ENCODE results near the gene DCTN2.

DCTN2 gene

DNA sequence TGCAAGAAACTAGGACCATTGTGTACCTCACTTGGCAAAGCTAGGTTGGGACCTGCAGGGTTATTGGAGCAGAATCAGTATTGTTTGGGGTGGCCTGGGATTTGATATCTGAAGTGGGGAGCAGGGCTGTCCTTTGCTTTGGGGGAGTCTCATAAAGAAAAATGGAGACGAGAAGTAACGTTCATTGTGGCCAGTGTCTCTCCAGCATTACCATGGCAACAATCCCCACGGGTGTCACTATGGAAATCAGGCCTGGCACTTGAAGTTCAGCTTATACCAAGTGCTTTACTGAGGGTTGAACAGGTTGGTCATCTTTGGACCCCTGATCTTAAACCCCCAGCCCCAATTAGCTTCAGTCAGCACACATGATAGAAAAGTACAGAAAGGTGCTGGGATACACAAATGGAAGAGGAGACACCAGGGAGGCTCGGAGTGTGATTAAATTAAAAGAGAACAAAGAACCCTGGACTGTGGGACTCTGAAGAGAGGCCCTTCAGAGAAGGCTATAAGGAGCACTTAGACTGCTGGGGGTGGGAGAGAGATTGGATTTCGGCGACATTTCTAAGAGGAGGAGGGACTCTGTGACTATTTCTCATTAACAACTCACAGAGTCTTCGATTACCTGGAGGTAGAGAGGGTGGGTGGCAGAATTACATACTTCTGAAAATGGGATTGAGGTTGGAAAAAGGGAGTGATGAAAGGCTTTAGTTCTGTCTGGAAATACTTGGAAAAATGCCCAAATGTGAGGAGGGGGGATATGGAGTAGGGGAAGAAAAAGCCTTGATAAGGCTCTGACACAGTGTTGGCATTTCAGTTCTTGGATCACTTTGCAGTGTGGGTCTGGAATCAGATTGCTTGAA lies 6.6 kb upstream of the DCTN2 start:
- H3K27ac ChIP-seq (ENCODE audit: low read length) = no peak overlapping the region
- peaks cover 5% of the 10 kb centered on the region; the same call in 1 of the 2 replicates for H3K36me3 ChIP-seq (ENCODE audit: insufficient read depth, low read depth, low read length)
- peaks cover 18% of the 10 kb centered on the region for H3K4me1 ChIP-seq (ENCODE audit: insufficient read depth, low read length)
- no peak overlapping the region; the same call in 1 of the 2 replicates for H3K9ac ChIP-seq (ENCODE audit: low read depth, low read length)
- no peaks in the 10 kb centered on the region for H3K9me3 ChIP-seq (ENCODE audit: insufficient read depth, low read depth, low read length)
- peaks cover 18% of the 10 kb centered on the region for H3K27me3 ChIP-seq (ENCODE audit: insufficient read depth, low read length)
- no peak overlapping the region for H3K4me3 ChIP-seq (ENCODE audit: low read length)

DNA sequence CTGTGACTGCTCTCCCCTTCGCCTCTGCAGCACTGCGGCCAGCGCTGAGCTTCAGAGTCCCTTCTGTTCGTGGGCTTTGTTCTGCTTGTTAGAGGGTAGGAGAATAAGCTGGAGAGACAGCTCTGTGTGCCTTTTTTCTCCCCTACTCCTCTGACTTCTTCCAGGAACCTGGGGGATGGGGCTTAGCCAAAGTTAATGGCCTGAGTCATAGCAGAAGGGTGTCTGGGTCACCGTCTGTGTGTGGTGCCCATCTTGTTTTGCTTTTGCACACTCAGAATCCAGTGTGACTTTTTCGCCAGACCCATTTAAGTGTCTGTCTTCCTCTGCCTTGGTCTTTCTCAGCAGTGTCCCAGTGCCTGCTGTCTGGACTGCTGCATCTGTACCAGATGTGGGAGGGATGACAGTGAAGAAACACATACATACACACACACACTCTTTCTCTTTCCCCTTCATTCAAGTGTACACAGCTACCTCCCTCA lies 5.9 kb upstream of the DCTN2 start:
- H3K9me3 ChIP-seq (ENCODE audit: insufficient read depth, low read depth, low read length) = no peaks in the 10 kb centered on the region
- H3K4me3 ChIP-seq (ENCODE audit: low read length) = no peak overlapping the region
- peaks cover 18% of the 10 kb centered on the region for H3K4me1 ChIP-seq (ENCODE audit: insufficient read depth, low read length)

DNA sequence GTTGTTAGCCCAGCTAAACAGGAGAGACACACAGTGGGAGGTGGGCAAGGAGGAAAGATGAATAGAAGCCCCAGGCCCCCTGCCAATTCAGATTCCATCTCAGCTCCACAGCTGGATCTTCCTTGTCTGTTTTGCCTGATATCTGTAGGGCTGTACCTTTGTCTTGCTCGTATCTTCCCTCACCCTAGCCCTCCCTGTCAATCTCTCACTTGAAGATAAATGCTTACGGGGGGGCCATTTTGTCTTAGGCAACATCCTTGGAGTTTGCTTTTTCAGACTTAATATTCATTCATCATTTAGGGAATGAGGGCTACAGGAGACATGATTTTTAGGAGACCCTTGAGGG lies 5.3 kb upstream of the DCTN2 start:
- H3K27ac ChIP-seq (ENCODE audit: low read length) = no peak overlapping the region
- peaks cover 5% of the 10 kb centered on the region; the same call in 1 of the 2 replicates for H3K36me3 ChIP-seq (ENCODE audit: insufficient read depth, low read depth, low read length)
- H3K9ac ChIP-seq (ENCODE audit: low read depth, low read length) = peak overlapping the region; percentile 15; the same call in 1 of the 2 replicates
- H3K9me3 ChIP-seq (ENCODE audit: insufficient read depth, low read depth, low read length) = no peaks in the 10 kb centered on the region
- H3K4me3 ChIP-seq (ENCODE audit: low read length) = peak overlapping the region; percentile 11; the same call in 1 of the 2 replicates
- H3K27me3 ChIP-seq (ENCODE audit: insufficient read depth, low read length) = peaks cover 31% of the 10 kb centered on the region
- H3K4me1 ChIP-seq (ENCODE audit: insufficient read depth, low read length) = peaks cover 18% of the 10 kb centered on the region

More for the DNA sequence above, 5.9 kb upstream of the DCTN2 start:
- Histone ChIP-seq H3K36me3 (ENCODE audit: insufficient read depth, low read depth, low read length) (peaks cover 5% of the 10 kb centered on the region; the same call in 1 of the 2 replicates), H3K9ac (ENCODE audit: low read depth, low read length) (peak overlapping the region; percentile 28; the same call in 1 of the 2 replicates), H3K27ac (ENCODE audit: low read length) (no peak overlapping the region), H3K27me3 (ENCODE audit: insufficient read depth, low read length) (peaks cover 25% of the 10 kb centered on the region)

DNA sequence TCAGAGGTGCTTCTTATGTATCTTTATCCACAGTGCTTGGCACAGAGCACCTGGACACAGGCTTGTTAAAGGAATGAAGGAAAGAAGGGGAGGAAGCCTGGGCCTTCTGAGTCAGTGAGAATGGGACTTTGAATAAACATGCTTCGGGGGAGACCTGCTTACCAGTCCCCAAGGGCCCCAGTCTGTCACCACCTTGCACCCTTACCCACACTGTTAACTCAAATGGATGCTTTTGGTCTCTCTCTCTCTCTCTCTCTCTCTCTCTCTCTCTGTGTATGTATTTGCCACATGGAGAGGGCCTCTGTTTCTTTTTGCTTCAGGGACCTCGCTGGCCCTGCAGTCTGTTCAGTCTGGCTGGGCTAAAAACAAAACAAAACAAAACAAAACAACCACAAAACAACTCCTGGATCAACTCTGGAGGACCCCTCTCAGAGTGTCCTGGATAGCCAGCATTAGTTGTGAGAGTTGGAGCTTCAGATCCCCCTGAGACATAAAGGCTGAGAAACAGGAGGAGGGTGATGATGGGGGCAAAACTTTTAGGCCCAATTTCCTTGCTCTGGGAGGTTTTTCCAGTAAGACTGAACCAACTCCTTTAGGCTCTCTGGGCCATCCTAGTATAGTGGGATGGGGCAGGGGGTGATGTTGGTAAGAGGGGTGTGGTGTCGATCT lies 4.8 kb upstream of the DCTN2 start:
- peaks cover 31% of the 10 kb centered on the region for H3K27me3 ChIP-seq (ENCODE audit: insufficient read depth, low read length)
- peaks cover 18% of the 10 kb centered on the region for H3K4me1 ChIP-seq (ENCODE audit: insufficient read depth, low read length)
- H3K36me3 ChIP-seq (ENCODE audit: insufficient read depth, low read depth, low read length) = peaks cover 5% of the 10 kb centered on the region; the same call in 1 of the 2 replicates
- no peak overlapping the region for H3K27ac ChIP-seq (ENCODE audit: low read length)
- H3K9ac ChIP-seq (ENCODE audit: low read depth, low read length) = no peak overlapping the region; the same call in 1 of the 2 replicates
- no peaks in the 10 kb centered on the region for H3K9me3 ChIP-seq (ENCODE audit: insufficient read depth, low read depth, low read length)
- H3K4me3 ChIP-seq (ENCODE audit: low read length) = peak overlapping the region; percentile 20; the same call in 1 of the 2 replicates

DNA sequence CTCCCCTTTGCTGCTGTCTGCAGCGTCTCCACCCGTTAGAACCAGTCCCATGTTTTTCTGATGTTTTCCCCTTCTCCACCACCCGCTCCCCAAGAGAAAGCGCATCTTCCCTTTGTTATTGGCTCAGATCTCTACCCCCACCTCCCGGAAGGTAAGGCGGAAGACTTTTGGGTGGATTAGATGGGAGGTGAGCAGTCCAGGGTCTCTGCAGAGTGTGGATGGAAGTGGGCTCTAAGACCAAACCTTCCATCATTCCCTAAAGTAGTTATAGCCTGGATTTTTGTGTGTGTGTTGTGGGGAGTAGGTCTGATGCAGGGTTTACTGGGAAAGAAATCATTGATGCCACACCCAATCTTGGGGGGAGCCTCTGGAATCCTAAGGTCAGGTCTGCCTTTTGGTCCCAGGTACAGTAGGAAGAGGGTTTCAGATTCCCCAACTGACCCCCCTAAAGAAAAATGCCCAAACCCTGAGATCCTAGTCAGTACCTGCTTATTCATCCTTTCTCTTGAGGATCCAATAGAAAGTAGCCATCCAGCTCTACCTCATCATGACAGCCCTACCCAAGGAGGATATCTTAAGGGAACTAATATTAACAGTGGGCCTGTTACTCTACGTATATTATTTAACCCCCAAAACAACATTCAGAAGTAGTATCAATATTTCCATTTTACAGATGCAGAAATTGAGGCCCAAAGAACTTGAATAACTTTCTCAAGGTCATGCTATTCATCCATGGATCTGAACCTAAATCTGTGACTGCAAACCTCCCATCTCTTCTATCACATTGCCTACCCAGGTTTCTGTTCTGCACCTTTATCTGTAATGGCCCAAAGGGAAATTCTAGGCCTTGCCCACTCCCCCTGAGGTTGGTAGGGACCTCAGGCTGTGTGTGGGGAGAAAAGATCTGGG lies 3.9 kb upstream of the DCTN2 start:
- H3K27ac ChIP-seq (ENCODE audit: low read length) = no peak overlapping the region
- H3K9ac ChIP-seq (ENCODE audit: low read depth, low read length) = peak overlapping the region; percentile 82; the same call in 1 of the 2 replicates
- H3K36me3 ChIP-seq (ENCODE audit: insufficient read depth, low read depth, low read length) = peaks cover 5% of the 10 kb centered on the region; the same call in 1 of the 2 replicates
- H3K27me3 ChIP-seq (ENCODE audit: insufficient read depth, low read length) = peaks cover 31% of the 10 kb centered on the region
- H3K4me1 ChIP-seq (ENCODE audit: insufficient read depth, low read length) = peaks cover 23% of the 10 kb centered on the region
- H3K9me3 ChIP-seq (ENCODE audit: insufficient read depth, low read depth, low read length) = no peaks in the 10 kb centered on the region
- H3K4me3 ChIP-seq (ENCODE audit: low read length) = peak overlapping the region; percentile 95

DNA sequence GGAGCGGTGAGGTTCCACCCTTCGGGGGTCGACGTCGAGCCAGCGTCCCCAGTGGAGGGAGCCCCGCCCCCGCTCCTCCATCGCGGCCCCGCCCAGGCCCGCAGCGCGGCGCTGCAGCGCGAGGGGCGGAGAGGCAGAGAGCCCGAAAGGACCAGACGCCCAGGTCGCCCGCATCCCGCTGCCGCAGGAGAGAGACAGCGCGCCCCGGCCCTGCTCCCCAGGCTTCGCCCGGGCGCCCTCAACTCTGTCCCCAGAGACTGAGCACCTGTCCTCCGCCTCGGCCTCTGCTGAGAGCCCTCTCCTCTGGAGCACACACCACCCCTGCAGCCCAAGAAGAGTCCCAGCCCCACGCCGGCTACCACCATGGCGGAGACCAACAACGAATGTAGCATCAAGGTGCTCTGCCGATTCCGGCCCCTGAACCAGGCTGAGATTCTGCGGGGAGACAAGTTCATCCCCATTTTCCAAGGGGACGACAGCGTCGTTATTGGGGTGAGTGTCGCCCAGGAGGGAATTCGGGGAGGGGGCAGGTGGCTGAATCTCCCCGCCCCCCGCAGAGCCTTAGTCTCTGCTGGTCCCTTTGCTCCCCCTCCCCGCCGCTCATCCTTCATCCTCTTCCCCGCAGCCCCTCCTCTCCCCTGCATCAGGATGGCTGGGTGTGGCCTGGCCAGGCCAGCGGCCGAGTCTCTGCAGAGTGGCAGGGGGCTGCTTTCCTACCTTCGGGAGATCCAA lies 3.1 kb upstream of the DCTN2 start, which contains the start of gene KIF5A:
TSS of gene KIF5A (plus strand) at position 136 of the 732 bp plus-strand sequence. CDS start at position 364, 228 bp downstream.
- Histone ChIP-seq H3K9ac (ENCODE audit: low read depth, low read length) (peak within 1 kb of the TSS; percentile 82; the same call in 1 of the 2 replicates), H3K27ac (ENCODE audit: low read length) (no peak within 1 kb of the TSS), H3K9me3 (ENCODE audit: insufficient read depth, low read depth, low read length) (no peaks in the 10 kb centered on the region), H3K36me3 (ENCODE audit: insufficient read depth, low read depth, low read length) (peaks cover 13% of the 10 kb centered on the region; the same call in 1 of the 2 replicates), H3K4me1 (ENCODE audit: insufficient read depth, low read length) (peaks cover 27% of the 10 kb centered on the region), H3K27me3 (ENCODE audit: insufficient read depth, low read length) (peaks cover 31% of the 10 kb centered on the region), H3K4me3 (ENCODE audit: low read length) (peak within 1 kb of the TSS; percentile 95)

DNA sequence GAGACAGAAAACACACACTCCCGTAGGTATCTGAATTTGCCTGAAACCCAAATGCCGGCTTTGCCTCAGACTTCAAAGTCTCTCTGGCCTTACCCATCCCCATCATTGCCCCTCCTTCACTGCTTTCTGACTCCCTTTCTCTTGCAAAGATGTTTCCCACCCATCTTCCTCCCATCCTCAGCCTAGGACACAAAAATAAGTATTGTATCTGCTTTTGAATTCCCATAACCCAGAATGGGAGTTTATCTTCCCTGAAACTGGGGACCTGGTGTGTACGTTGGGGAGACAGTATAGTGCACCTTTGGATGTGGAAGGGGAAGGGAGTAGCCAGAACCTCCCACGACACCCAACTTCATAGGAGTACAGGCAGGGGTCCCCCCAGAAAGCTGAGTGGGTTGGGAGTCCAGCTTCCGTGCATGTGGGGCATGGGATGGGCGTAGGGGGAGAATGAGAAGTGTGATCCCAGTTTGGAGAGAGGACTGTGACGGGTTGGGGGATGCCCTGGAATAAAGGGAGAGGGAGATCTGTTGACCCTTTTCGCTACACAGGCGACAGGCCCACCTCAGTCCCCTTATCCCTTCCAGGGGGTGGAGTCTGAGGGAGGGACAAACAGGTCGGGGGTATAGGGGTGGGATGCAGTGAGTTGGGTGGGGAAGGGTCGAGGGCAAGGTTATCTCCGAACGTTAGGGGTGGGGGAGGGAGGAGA lies 2.4 kb upstream of the DCTN2 start:
- peak overlapping the region; percentile 67; the same call in 1 of the 2 replicates for H3K9ac ChIP-seq (ENCODE audit: low read depth, low read length)
- no peaks in the 10 kb centered on the region for H3K9me3 ChIP-seq (ENCODE audit: insufficient read depth, low read depth, low read length)
- H3K4me1 ChIP-seq (ENCODE audit: insufficient read depth, low read length) = peaks cover 27% of the 10 kb centered on the region
- no peak overlapping the region for H3K27ac ChIP-seq (ENCODE audit: low read length)
- H3K27me3 ChIP-seq (ENCODE audit: insufficient read depth, low read length) = peaks cover 31% of the 10 kb centered on the region
- peaks cover 15% of the 10 kb centered on the region; the same call in 1 of the 2 replicates for H3K36me3 ChIP-seq (ENCODE audit: insufficient read depth, low read depth, low read length)
- H3K4me3 ChIP-seq (ENCODE audit: low read length) = peak overlapping the region; percentile 95

DNA sequence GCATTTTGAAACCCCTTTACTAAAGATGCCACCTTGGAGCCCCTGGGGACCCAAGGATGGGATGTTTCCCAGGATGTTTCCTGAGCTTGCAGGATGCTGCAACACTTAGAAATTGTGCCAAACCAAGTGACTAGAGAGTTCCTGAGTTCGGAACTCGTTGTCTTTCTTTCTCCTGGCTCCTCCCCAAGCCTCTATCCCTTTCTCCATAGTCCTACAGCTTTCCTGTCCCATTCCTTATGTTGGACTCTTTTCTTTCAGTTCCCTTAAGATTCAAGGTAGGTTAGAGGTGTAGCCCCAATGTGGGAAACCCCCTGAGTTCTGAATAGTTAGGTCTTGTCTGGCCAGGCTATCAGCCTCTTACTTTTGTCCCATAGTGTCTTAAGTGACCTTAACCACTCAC lies 1.5 kb upstream of the DCTN2 start:
- Histone ChIP-seq H3K4me1 (ENCODE audit: insufficient read depth, low read length) (peaks cover 27% of the 10 kb centered on the region), H3K27ac (ENCODE audit: low read length) (no peak overlapping the region), H3K27me3 (ENCODE audit: insufficient read depth, low read length) (peaks cover 31% of the 10 kb centered on the region), H3K4me3 (ENCODE audit: low read length) (no peak overlapping the region), H3K9ac (ENCODE audit: low read depth, low read length) (no peak overlapping the region), H3K9me3 (ENCODE audit: insufficient read depth, low read depth, low read length) (no peaks in the 10 kb centered on the region), H3K36me3 (ENCODE audit: insufficient read depth, low read depth, low read length) (peaks cover 15% of the 10 kb centered on the region; the same call in 1 of the 2 replicates)

DNA sequence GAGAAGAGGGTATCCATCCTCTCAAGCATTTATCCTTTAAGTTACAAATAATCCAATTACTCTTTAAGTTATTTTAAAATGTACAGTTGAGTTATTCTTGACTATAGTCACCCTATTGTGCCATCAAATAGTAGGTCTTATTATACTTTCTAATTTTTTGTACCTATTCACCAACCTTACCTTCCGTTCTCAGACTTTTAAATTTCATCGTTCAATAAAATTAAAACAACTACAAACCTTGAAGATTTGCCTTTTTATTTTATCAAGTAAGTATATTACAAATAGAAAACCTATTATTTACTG lies 972 bp upstream of the DCTN2 start:
- Histone ChIP-seq H3K36me3 (ENCODE audit: insufficient read depth, low read depth, low read length) (peaks cover 10% of the 10 kb centered on the region; the same call in 1 of the 2 replicates), H3K27ac (ENCODE audit: low read length) (no peak overlapping the region), H3K27me3 (ENCODE audit: insufficient read depth, low read length) (peaks cover 31% of the 10 kb centered on the region), H3K4me3 (ENCODE audit: low read length) (no peak overlapping the region), H3K9ac (ENCODE audit: low read depth, low read length) (no peak overlapping the region), H3K4me1 (ENCODE audit: insufficient read depth, low read length) (peaks cover 27% of the 10 kb centered on the region), H3K9me3 (ENCODE audit: insufficient read depth, low read depth, low read length) (no peaks in the 10 kb centered on the region)

All from iPS-20b (cell line).